ENCODE data around the gene IL36B.

IL36B gene

GRCh38 chr2:113075600-113075999 lies 22.9 kb upstream of the IL36B start:
- no peak for DNase-seq (ENCODE audit: low read depth)

- DNase-seq (ENCODE audit: low read depth): no peak
Measured at GRCh38 chr2:113075030-113075429, 22.4 kb upstream of the IL36B start.

- DNase-seq (ENCODE audit: low read depth): no peak
Measured at GRCh38 chr2:113073325-113073834, 20.7 kb upstream of the IL36B start.

DNA sequence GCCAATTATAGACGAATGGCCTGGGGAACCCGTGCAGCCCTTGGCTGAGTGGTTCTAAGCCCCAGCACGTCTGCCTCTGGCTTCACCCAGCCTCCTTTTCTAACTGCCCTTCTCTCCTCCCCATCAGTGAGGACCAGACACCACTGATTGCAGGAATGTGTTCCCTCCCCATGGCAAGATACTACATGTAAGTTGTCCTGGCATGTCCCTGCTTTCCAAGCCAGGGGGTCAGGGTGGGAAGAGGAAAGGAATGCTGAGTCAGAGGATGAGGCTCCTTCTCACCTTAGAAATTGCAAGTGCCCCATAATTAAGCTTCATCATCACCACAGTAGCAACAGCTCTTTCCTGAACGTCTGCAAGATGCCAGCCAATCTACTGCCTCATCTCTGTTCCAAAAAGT lies 19.9 kb upstream of the IL36B start:
- DNase-seq (ENCODE audit: low read depth): no peak

- no peak for DNase-seq (ENCODE audit: low read depth)
Measured at GRCh38 chr2:113070606-113070975, 17.9 kb upstream of the IL36B start.

- DNase-seq (ENCODE audit: low read depth): no peak
Measured at GRCh38 chr2:113069676-113070605, 17.3 kb upstream of the IL36B start.

GRCh38 chr2:113068706-113069485 lies 16.2 kb upstream of the IL36B start:
- no peak for DNase-seq (ENCODE audit: low read depth)

DNA sequence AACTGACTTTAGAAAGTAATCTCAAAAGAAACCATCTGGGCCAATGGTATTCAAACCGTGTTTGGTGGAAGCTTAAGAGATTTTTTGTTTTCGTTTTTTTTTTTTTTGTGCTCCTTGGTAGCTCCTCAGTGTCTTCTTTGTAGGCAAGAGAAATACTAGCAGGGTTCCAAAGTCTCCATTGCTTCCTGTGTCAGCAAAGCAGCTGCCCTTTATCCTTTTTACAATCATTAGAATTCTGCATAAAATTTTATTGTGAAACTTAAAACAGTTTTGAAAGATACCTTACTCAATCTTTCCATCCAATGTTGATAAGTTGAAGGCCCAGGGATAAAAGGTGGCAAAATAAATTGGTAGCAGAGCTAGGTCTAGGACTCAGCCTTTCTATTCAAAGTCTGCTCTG lies 15.6 kb upstream of the IL36B start:
- DNase-seq (ENCODE audit: low read depth): no peak

DNA sequence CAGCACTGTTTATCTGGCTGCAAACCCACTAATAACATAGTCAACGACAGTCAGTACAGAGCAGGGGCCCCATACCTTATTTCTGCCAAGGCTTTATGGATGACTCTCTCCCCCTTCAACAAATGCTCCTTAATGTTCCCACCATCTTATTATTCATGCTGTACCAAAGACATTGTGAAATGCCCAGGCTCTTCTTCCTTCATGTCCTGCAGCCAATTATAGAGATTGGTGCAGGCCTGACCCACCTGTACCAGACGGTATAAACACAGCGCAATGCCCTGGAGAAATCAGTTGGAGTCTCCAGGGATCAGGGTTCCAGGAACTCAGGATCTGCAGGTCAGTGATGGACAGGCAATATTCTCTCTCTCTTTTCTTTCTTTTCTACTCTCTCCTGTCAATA lies 15.0 kb upstream of the IL36B start, which contains the start of gene IL1F10:
Gene IL1F10 (plus strand): TSS at position 290 of the 400 bp plus-strand sequence. CDS start 4,769 bp downstream, outside the sequence.
- DNase-seq (ENCODE audit: low read depth): no peak

DNA sequence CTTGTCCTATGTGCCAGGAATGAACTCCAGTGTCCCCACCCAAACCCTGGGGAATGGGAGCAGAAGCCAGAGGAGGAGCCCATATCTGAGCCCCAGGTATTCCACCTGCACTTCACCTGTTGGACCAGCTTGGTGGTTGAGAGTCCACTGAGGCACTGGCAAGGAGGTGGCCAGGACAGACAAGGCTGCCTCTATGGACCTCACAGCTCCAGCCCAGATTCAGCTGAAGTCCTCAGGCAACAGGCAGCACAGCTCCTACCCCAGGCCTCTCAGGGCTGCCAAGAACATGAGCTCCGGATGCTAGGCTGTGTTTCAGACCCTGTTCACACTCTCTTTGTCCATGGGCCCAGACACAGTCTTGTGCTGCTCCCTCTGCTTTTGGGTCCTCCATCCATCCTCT lies 12.2 kb upstream of the IL36B start:
- DNase-seq (ENCODE audit: low read depth): no peak

DNA sequence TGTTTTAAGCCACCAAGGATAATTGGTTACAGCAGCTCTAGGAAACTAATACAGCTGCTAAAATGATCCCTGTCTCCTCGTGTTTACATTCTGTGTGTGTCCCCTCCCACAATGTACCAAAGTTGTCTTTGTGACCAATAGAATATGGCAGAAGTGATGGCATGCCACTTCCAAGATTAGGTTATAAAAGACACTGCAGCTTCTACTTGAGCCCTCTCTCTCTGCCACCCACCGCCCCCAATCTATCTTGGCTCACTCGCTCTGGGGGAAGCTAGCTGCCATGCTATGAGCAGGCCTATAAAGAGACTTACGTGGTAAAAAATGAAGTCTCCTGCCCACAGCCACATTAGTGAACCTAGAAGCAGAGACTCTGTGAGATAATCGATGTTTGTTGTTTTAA lies 11.6 kb upstream of the IL36B start:
- no peak for DNase-seq (ENCODE audit: low read depth)

GRCh38 chr2:113061896-113062770 lies 9.5 kb upstream of the IL36B start:
- no peak for DNase-seq (ENCODE audit: low read depth)

- no peak for DNase-seq (ENCODE audit: low read depth)
Measured at GRCh38 chr2:113061241-113061640, 8.6 kb upstream of the IL36B start.

DNA sequence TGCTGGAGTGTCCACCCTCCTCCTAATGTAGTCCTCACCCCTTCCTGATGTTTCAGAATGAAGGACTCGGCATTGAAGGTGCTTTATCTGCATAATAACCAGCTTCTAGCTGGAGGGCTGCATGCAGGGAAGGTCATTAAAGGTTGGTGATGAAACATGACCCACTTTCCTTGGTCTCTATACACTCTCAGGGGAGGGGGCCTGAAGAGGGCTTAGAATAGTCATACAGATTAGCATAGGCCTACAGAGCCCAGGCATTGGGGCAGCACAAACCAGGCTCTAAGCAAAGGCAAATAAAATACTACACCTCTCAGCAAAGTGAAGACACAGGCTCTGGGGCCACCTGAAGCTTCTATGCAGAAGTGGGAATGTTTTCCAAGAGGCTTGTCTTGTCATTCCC lies 8.1 kb upstream of the IL36B start:
- DNase-seq (ENCODE audit: low read depth): no peak

- DNase-seq (ENCODE audit: low read depth): no peak
Measured at GRCh38 chr2:113060396-113060795, 7.7 kb upstream of the IL36B start.

DNA sequence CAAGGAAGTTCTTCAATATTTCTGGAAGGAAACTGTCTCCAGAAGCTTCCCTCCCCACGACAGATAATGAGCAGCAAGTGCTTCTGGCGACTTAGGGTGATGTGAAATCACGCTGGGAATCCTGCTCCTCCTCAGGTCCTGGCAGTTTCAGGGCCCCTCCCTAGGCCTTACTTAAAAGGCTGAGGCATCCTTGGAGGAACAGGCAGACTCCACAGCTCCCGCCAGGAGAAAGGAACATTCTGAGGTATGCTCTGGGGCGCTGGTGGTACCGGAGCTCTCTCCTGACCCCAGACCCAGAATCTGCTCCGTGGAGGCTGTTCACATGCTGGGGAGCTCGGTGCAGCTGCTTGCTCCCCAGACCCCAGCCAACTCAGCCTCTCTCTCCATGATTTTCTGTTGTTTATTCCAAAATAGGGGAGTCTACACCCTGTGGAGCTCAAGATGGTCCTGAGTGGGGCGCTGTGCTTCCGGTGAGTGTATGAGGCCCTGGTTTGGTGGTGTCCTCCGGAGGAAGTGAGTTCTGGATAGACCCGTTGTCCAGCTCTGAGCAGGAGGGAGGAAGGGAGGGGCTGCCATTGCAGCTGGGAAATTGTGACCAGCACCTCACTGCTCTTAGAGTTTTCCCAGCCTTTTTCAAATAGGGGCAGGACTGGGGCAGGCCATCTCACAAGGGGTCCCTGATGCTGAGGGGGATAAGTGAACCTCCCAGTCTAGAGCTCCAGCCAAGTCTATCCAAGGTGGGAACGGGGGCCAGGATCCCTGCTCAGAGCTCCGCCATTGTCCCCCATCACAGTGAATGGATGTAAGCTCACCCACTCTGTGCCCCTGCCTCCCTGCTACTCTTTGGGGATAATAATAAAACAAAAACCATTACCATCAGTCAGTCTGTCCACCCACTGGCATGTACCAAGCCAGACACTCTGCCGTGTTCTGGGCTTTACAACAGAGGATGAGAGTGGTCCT lies 6.6 kb upstream of the IL36B start, which contains the start of gene IL36RN:
Gene IL36RN (plus strand): TSS at position 201 of the 963 bp plus-strand sequence. CDS start 241 bp downstream, at position 442.
- no peak for DNase-seq (ENCODE audit: low read depth)

GRCh38 chr2:113058411-113058994 lies 5.8 kb upstream of the IL36B start:
- no peak for DNase-seq (ENCODE audit: low read depth)

DNA sequence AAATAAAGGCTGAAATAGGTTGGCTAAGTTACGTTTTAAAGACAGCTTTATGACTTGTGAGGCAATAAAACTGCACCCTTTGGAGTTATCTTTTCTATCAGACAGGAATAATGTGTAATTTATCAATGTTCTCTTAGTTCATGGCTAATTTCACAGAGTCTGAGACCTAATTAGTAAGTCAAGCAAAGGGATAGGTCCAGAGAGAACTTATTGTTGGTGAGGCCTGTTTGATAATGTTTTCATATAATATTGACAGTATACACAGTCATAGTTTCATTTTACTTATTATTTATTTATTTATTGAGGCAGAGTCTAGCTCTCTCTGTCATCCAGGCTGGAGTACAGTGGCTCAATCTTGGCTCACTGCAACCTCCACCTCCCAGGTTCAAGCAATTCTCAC lies 4.5 kb upstream of the IL36B start:
- DNase-seq (ENCODE audit: low read depth): no peak

GRCh38 chr2:113056521-113056920 lies 3.9 kb upstream of the IL36B start:
- no peak for DNase-seq (ENCODE audit: low read depth)

DNA sequence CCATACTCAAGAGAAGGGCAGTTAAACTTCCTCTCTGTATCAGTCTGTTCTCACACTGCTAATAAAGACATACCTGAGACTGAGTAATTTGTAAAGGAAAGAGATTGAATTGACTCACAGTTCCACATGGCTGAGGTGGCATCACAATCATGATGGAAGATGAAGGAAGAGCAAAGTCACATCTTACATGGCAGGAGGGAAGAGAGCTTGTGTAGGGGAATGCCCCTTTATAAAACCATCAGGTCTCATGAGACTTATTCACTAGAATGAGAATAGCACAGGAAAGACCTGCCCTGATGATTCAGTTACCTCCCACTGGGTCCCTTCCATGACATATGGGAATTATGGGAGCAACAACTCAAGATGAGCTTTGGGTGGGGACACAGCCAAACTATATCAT lies 1.4 kb upstream of the IL36B start:
- no peak for DNase-seq (ENCODE audit: low read depth)
